ENCODE measurements around the gene RPL7A.
A peak's percentile ranks its signal among the peaks of the same experiment; 100 is the strongest.
"Not testable (repeated sequence)": the region's sequence is repeated elsewhere in the genome, so short reads cannot be mapped to it uniquely, and the experiment has no call there.

RPL7A gene

DNA sequence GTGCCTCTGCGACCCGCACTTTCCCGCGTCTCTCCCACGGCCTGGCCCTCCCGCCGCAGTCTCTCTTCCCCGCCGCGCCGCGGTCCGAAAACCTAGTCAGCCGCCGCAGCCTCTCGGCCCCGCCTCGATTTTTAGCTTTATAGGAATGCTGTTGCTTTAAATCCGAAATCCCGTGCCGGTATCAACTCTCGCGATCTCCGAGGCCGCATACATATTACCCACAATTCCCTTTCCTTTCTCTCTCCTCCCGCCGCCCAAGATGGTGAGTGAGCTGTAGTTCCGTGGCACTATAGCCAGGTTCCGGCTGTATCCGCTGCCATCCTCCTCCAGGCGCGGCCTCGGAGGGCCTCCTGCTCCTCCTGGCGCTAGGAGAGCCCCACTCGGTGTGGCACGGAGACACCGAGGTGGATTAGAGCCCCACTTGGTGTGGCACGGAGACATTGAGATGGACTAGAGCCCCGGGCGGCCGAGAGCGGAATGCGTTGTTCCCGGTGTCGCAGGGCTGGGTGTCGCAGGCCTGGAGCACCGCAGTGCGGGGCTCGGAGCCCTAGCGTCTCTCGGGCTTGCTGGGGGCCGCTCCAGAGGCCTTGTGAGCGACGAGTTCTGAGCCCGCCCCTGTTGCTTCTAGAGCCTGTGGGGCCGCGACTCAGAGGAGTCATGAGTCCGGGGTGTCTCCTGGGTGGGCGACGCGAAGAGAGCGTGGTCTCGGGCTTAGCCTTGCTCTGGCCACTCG, at the start of gene RPL7A, which contains the start of gene MED22:
TSS of gene RPL7A (plus strand) at position 234 of the 733 bp plus-strand sequence. CDS start at position 260, 26 bp downstream.
TSS of gene MED22 (minus strand) at position 147 of the 733 bp plus-strand sequence. CDS start 1,469 bp downstream, outside the sequence.
- peak; percentile 91 for DNase-seq

DNA sequence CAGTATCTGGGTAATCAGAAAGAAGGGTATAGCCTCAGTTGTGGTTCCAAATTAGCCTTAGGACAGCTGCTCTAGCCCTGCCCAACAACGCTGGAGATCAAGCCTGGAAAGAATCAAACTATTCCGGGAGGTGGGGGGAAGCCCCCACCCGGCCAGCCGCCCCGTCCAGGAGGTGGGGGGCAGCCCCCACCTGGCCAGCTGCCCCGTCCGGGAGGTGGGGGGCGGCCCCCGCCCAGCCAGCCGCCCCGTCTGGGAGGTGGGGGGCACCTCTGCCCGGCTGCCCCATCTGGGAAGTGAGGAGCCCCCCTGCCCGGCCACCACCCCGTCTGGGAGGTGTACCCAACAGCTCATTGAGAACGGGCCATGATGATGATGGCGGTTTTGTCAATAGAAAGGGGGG, 48.0 kb upstream of the RPL7A start:
- not testable (repeated sequence) for DNase-seq

DNA sequence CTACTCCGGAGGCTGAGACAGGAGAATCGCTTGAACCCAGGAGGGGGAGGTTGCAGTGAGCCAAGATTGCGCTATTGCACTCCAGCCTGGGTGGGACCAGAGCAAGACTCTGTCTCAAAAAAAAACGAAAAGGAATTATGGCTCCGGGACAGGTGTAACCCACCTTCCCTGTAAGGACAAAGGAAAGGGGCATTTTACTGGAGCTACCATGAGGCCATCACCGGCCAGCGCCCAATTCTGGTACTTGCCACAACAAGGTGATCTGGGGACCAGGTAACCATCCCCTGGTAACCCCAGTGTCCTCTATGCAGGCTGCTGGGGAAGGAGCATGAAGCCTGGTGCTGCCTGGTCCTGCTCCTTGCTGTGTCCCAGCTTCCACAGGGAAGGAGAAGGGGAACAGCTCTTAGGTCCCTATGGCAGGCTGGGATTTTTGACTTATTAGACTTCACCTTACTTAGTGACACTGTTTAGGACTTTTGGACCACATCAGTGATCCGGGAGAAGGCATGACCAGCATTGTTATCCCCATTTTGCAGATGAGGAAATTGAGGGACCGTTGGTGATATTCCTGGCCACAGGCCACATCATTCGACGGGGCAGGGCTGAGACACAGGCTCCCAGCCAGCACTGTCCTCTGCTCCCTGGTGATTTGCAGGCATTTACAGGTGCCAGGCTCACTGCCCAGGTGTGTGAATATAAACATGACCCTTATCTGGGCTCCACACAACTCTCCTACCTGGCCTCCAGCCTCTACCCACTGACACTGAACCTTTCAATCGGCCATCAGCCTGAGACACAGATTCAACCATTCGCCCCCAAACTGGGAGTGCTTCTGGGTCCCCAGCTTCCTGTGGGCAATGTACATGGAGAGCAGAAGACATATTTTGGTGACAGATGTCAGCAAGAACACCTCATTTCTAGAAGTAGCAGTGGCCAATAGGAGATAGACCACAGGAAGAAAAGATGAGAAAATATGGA, 46.5 kb upstream of the RPL7A start:
- DNase-seq, result no peak

- no peak for DNase-seq
Measured at GRCh38 chr9:133303266-133304157, 44.5 kb upstream of the RPL7A start.

DNA sequence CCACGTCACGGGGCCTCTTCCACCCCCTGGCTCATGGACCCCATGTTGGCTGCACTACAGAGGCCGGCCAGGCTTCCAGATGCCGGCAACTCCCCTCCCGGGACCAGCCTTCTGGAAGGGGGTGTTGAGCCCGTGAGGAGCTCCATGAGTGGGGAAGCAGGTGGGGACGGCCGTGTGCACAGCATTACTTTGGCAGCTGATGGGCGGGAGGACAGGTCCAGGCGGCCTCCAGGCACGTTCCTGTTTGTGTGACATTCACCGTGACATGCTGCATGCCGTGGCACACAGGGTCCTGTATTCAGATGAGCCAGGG, 43.9 kb upstream of the RPL7A start:
- no peak for DNase-seq

DNA sequence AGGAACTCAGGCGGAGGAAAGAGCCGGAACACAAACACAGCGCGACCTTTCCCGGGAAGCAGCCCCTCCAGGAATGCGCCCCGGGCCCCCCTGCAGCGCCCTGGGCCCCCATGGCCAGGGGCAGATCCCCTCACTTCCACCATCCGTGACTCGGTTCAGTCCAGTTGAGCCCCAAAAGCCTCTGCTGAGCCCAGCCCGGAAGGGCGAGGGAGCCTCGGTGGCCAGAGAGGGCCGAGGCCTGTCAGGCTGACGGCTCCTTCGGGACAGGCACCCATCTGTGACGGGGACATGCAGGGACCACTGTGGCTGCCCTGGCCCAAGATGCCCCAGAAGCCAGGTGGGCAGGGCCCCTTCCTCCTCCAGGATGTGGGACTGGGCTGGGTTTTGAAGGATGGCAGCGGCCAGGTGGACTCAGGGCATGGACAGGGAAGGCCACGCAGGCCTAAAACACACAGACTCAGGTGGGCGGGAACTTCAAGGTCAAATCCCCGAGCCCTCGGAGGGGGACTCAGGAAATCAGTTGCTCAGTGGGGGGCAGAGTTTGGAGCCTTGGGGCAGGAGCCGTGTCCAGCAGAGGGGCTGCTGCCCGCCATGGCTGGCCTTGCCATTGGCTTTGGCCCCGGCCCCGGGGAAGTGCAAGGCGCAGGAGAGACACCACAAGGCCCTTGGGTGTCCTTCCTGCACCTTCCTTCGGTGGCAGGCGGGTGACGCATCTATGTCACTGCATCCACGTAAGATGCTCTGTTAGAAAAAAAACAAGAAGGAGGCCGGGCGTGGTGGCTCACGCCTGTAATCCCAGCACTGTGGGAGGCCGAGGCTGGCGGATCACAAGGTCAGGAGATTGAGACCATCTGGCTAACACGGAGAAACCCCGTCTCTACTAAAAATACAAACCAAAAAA, 43.3 kb upstream of the RPL7A start:
- DNase-seq, result no peak

DNA sequence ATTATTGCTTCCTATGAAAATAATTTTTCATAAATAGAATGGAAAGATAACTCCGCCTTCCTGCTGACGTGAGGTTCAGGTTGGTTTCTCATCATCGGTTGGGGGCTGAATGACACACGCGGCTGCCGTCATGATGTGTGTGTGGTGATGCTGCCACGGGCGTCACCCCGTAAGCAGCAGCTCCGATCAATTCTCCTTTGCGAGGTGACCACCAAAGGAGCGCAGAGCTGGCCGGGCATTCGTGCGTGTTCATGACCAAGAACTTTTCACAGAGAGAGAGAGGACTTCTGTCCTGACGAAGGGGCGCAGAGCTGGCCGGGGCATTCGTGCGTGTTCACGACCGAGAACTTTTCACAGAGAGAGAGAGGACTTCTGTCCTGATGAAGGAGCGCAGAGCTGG, 42.3 kb upstream of the RPL7A start:
- no peak for DNase-seq

DNA sequence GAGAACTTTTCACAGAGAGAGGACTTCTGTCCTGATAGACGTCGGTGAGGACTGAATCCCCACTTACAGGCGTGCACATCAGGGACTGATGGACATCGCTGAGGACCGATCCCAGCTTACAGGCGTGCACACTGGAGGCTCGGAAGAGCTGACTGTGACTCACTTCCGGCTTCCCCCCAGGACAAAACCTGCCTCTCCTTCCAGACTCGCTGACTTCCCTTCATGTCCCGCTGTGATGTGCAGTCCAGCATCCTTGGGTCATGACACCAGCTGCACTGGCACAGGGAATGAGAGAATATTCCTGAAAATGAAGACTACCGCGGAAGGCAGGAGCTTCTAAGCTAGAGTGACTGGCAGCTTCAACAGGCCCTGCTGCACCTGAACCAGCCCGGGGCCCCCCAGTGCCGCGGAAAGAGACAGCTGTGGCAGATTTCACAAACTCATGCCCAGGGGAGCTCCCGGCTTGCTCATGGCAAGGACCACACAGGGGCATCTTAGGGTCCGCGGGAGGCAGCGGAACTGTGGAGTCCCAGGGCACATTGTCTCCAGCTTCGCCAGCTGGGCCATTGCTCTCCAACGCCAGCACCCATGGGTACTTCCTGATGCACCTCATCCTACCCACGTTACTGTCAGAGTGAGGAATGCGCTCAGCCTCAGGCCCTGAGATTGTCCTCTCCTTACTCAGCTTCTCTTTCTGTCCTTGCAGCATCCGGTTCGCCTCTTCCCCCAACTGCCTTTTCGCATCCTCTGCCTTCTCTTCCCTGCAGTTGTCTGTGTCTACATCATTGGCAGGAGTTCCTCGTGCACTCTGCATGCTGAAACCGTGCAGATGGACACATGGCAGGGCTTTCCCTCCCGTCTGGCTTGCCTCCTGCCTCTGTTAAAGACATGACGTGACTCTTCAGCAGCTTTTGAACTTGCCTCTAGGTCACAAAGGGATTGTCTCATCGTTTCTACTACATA, 41.5 kb upstream of the RPL7A start:
- DNase-seq, result no peak

DNA sequence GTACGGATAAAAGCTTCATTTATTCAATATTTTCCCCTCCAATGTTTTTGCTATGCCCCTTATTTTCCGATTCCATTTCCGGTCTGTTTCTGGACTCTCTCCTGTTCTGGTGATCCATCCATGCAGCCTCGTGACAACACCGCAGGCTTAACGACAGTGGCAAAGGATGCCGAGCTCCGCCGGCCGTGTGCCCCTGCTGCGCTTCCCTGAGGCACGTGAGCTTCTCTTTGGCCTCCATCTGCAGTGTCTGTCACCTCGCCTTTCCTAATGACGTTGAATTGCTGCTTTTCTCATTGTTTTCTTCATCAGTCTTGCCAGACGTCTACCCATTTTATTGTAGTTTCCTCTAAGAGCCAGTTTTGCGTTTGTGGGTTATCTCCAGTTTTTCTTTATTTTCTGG, 40.7 kb upstream of the RPL7A start:
- no peak for DNase-seq

GRCh38 chr9:133309608-133310007, 38.4 kb upstream of the RPL7A start:
- no peak for DNase-seq

GRCh38 chr9:133315997-133316396, 32.0 kb upstream of the RPL7A start:
- DNase-seq, result no peak

DNA sequence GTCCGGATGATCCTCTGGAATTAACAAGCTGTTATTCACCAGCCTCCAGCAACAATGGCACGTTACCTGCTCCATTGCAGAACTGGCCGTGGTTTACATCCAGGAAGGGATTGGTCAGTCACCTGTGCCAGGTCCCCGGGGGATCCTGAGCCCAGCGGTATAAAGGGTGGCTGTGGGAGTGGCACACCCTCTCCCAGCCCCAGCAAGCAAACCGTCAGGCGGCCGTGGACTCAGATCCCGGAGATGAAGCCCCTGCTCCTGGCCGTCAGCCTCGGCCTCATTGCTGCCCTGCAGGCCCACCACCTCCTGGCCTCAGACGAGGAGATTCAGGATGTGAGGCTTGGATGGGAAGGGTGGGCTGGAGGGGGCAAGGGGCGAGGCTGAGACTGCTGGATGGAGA, 30.5 kb upstream of the RPL7A start:
- DNase-seq, result not testable (repeated sequence)

DNA sequence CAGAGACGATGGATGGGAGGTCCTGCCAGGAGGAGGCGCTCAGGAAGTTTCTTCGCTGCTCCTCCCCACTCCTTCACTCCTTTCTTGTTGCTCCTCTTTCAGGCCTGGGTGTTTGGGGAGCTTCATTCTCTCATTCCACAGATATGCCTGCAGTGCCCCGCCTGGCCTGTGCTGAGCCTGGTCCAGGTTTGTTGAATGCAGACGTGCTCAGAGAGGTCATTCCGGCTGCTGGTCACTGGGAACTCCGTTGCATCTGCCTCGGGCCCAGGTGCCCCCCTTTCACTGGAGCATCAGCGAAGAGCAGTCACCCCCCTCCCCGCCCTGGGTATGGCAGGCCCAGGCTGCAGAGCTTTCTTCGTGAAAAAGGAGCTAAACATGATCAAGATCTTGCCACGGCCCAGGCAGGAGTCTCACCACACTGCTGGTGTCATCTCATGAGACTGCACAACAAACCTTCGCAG, 27.6 kb upstream of the RPL7A start:
- no peak for DNase-seq

GRCh38 chr9:133321411-133321935, 26.5 kb upstream of the RPL7A start:
- no peak for DNase-seq

DNA sequence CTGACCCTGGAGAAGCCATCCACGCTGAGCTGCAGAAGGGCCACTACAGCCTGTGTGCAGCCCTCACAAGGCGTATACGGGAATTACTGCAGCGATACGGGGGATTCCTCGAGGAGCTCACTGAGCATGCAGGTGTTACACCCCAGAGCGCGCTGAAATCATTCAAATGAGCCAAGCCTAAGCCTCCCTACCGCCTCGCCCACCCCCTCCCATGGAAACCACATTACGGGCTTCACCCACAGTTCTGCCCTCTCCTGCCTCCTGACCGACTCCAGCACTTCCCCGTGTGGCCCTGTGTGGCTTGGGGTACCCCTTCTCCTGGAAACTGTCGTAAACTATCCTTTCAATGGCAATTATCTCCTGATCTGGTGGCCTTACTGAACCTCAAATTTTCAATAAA, 25.3 kb upstream of the RPL7A start:
- no peak for DNase-seq

GRCh38 chr9:133323211-133323610, 24.8 kb upstream of the RPL7A start:
- no peak for DNase-seq

DNA sequence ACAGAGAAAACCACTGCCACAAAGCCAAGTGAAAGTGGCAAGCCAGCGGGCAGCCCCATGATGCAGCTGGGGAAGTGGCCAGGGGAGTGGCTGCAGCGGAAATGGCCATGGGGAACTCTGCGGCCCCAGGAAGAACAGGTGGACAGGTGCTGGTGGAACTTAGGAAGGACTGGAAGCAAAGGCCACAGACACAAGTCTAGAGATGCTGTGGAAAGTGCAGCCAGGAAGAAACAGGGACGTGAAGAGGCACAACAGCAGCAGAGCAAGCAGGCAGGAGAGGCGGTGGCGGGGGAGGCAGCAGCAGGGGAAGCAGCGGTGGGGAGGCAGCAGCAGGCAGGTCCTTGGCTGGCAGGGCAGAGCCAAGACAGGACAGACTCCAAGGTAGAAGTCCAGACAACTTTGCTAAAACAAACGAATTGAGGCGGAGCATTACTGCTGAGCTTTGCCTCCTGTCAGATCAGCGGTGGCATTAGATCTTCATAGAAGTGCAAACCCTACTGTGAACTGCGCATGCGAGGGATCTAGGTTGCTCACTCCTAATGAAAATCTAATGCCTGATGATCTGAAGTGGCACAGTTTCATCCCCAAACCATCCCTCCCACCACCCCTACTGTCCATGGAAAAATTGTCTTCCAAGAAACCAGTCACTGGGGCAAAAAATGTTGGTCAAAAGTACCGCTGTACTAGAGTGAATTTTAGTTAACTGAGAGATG, 23.9 kb upstream of the RPL7A start:
- no peak for DNase-seq

GRCh38 chr9:133327021-133327420, 21.0 kb upstream of the RPL7A start:
- not testable (repeated sequence) for DNase-seq

- no peak for DNase-seq
Measured at GRCh38 chr9:133327834-133328484, 20.1 kb upstream of the RPL7A start.
